HG02610 (cell line): Measurements from ENCODE around the gene OR2L8.

Experiments used
- ATAC-seq: cut with Tn5 transposase; IDR thresholded peaks from one replicate; pipeline ENCODE4 v1.9.1; 2021; ENCODE audit warnings: mild to moderate bottlenecking, moderate library complexity; ENCODE audit not compliant: unreplicated experiment

Gene OR2L8, protein sequence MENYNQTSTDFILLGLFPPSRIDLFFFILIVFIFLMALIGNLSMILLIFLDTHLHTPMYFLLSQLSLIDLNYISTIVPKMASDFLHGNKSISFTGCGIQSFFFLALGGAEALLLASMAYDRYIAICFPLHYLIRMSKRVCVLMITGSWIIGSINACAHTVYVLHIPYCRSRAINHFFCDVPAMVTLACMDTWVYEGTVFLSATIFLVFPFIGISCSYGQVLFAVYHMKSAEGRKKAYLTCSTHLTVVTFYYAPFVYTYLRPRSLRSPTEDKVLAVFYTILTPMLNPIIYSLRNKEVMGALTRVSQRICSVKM

DNA sequence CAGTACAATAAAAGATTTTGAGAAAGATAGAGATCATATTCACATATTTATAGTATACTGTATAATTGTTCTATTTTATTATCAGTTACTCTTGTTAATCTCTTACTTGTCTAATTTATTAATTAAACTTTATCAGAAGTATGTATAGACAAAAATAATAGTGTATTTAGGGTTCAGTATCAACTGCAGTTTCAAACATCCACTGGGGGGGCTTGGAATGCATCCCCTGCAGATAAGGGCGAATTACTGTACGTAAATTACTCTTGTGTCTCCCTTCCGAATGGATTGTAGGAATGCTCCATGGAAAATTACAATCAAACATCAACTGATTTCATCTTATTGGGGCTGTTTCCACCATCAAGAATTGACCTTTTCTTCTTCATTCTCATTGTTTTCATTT is at the start of gene OR2L8:
Gene OR2L8, plus strand, starts transcription at position 301 of the 400 bp plus-strand sequence. Its CDS starts 0 bp downstream, at position 301.
- no peak for ATAC-seq

DNA sequence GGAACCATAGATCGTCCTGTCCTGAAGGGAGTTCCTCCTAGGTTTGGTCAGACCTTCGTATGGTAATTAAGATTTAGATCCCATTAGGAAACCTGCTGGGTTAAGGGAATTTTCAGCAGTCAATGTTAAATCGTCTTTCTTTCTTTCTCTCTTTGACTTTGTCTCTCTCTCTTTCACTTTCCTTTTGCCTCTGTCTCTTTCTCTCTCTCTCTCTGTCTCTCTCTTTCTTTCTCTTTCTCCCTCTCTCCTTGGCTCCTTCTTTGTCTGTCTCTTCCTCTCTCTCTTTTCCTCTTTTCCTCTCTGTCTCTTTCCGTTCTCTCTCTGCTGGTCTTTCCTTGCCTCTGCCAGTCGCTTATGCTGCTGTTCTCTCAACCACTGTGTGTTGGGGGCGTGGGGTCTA is 44.5 kb upstream of the OR2L8 start:
- ATAC-seq = no peak

DNA sequence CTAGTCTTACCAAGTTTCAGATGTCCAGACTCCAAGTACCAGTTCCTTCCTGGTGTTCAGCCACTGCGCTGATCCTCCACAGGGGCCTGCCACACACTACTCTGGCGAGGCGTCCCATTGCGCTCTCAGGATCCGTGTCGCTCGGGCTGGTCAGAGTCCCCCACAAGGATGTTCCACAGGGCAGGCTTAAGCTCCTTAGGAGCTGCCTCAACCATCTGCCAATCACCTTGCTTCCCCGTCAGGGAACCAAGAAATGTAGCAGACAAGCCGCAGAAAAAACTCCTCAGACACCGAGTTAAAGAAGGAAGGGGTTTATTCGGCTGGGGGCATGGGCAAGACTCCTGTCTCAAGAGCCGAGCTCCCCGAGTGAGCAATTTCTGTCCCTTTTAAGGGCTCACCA is 43.5 kb upstream of the OR2L8 start:
- ATAC-seq = no peak

DNA sequence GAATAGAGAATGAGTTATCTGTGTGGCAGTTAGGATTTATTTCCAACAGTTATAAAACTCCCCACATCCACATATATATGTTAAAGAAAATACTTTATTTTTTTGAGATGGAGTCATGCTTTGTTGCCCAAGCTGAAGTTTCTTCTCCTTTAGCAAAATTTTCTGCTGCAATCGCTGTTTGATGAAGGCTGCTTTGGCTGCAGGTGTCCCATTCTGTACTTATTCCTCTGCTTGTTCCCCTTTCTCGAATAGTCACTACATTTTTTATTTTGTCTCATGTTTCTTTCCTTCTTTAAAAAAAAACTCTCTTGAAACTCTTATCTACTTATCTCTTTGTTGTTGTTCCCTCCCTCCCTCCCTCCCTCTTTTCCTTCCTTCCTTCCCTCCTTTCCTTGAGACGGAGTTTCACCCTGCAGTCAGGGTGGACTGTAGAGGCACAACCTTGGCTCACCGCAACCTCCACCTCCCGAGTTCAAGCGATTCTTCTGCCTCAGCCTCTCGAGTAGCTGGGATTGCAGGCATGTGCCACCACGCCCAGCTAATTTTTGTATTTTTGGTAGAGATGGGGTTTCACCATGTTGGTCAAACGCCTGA is 42.7 kb upstream of the OR2L8 start:
- ATAC-seq = no peak

DNA sequence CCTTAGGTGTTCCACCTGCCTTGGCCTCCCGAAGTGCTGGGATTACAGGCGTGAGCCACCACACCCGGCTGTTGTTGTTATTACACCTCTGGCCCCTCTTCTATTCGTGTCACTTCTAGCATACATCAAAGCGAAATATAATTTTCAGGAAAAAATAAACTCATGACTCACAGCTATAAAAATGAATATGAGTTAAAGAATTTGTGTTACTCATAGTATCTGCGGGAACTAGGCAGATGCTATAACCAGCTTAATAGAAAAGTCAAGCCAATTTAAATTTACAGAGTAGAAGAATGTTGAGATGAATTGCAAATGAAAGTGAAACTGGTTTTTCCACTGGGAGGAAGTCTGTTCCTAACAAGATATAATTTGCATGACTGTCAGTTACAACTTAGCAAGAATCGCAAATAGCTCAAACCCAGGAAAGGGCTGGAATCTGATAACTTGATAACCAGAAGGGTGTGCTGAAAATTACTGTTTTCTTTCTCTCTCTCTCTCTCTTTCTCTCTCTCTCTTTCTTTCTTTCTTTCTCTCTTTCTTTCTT is 42.1 kb upstream of the OR2L8 start:
- no peak for ATAC-seq

DNA sequence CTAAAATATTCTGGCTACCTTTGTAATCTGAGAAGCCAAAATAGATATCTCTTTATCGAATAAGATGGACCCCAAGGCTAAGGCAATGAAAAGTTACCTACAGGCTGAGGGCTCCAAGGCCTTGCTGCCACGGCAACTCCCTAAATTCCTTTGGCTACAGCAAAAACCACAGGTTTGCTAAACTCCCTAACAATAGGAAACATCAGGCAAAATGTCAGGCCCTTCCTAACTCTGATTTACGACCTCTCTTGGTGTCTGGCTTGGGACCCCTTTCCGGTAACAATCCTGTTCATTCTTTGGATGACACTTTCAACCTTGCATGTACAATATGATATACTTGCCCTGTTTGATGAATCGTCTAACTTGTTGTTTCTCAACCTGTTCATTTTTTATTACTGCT is 39.9 kb upstream of the OR2L8 start:
- no peak for ATAC-seq

DNA sequence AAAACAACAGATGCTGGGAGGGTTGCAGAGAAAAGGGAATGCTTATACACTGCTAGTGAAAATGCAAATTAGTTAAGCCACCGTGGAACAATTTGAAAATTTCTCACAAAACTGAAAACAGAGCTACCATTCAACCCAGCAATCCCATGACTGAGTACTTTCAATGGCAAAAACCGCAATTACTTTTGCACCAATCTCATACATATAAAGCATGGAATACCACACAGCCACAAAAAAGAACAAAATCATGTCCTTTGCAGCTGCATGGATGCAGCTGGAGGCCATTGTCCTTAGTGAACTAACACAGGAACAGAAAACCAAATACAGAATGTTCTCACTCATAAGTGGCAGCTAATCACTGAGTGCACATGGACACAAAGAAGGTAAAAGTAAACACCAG is 34.9 kb upstream of the OR2L8 start:
- no peak for ATAC-seq

DNA sequence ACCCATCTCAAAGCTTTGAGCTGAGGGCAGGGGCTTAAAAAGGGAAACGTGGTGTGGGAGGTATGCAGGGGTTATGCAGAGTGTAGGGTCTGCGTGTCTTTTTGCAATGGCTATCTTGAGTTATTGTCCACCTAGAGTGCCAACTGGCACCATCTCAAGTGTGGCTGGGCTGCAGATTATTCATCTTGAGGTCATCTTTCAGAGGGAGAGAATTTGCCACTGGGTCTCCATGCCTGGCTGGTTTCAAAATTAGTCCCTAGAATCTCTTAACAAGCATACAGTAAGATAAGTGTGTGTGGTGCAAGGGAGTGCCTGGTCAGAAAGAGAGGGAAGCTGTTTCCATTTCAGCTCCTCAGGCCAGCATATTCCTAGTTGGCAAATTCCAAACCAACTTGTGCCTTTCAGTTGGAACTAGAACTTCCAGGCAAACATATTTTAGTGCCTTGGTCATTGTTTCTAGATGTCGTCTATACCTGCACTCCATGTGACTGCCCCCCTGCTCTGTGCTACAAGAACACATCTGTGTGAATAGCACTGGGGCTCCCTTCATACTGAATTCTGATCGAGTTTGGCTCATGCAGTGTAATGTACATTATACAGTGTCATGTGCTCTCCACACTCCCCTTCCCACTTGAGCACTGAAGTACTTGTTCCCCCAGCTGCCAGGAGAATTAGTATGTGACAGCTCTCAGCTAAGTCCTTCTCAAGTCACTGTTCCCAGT is 33.6 kb upstream of the OR2L8 start:
- no peak for ATAC-seq

DNA sequence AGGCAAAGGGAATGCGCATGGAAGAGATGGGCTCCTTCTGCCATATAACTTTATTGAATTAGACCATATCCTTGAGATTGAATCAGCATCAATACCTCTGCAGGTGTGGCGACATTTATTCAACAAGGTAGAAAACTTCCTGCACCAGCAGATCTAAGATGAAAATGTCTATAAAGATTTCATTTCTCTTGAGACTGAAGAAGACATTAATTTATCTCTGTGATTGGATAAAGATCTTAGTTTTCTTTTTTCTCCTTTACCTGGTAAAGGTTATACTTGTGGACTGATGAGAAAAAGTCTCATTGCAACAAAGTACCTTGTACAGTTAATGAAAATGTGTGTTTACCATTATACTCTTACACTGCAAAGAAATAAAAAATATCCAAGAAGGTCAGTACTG is 28.7 kb upstream of the OR2L8 start, which contains the start of gene OR2T8:
Gene OR2T8, plus strand, starts transcription at position 301 of the 400 bp plus-strand sequence. CDS start 766 bp downstream, outside the sequence.
- ATAC-seq = no peak

DNA sequence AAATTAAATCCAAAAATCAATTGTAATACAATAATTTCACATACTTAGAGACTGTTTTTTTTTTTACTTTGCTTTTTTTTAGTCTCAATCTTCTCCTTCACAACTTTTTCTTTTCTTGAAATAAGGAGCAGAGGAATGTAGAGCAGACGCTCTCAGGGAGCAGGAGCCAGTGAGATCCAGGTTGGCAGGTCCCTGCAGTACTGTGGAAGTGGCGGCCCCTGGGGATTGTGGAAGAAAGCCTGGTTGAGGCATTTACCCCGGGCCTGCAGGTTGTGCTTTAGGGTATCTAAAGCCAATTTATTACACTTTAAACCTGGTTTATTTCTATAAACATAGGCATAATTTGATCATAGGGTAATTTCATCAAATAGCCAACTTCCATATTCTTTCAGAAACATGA is 24.7 kb upstream of the OR2L8 start:
- ATAC-seq = no peak

DNA sequence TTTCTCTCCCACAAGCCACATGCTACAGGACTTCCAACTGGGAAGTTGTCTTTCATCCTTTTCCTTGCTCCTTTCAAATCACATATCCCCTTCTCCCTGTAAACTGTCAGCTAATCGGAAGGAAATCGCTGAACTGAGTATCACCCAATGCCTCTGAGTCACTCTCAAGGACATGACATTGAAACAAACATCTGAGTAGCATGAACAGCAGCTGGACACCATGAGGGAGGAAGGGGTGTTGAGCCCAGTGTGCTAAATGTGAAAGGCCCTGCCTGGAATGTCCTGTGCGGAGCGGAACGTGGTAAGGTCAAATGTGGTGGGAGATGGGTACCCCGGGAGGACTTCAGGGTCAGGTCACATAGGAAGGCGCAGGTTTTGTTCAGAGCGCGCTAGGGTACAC is 23.8 kb upstream of the OR2L8 start, which contains the start of gene OR2AJ1:
Gene OR2AJ1, plus strand, starts transcription at position 22 of the 400 bp plus-strand sequence. CDS start 8,880 bp downstream, outside the sequence.
- ATAC-seq = no peak

DNA sequence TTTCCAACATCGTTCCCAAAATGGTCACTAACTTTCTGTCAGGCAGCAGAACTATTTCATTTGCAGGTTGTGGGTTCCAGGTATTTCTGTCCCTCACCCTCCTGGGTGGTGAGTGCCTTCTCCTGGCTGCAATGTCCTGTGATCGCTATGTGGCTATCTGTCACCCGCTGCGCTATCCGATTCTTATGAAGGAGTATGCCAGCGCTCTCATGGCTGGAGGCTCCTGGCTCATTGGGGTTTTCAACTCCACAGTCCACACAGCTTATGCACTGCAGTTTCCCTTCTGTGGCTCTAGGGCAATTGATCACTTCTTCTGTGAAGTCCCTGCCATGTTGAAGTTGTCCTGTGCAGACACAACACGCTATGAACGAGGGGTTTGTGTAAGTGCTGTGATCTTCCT is 14.7 kb upstream of the OR2L8 start:
- ATAC-seq = no peak

DNA sequence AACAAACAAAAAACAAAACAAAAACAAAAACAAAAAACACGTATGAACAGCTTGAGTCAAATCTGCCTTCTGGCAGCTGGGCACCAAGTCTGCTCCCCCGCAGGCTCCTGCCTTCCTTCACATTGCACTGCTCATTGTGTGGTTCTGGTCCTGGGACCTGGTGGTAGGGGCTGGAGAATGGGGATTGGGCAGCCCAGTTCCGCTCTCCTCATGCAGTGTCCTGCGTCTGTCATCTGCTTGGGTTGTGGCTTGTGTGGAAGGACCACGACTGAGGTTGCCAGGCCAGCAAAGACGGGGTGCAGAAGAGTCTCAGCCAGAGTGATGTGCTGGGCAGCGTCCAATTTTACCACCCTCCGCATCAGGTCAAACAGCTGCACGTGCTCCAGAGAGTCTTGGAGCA is 12.9 kb upstream of the OR2L8 start:
- no peak for ATAC-seq

DNA sequence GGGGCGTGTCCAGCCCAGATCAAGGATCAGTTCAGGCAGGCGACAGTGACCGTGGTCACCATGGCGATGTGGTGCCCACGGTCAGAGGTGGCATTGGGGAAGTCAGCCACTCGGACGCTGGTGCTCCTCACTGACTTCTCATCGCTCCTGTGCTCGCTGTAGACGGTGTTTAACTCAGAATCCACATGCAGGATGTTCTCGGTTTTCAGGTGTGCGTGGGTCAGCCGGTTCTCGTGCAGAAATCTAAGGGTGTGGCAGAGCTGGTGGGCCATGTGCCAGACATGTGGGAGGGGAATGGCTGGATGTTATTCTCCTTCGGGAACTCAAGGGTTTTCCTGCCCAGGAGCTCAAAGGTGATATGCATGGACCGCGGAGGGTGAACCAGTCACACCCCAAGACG is 12.2 kb upstream of the OR2L8 start:
- ATAC-seq = no peak

DNA sequence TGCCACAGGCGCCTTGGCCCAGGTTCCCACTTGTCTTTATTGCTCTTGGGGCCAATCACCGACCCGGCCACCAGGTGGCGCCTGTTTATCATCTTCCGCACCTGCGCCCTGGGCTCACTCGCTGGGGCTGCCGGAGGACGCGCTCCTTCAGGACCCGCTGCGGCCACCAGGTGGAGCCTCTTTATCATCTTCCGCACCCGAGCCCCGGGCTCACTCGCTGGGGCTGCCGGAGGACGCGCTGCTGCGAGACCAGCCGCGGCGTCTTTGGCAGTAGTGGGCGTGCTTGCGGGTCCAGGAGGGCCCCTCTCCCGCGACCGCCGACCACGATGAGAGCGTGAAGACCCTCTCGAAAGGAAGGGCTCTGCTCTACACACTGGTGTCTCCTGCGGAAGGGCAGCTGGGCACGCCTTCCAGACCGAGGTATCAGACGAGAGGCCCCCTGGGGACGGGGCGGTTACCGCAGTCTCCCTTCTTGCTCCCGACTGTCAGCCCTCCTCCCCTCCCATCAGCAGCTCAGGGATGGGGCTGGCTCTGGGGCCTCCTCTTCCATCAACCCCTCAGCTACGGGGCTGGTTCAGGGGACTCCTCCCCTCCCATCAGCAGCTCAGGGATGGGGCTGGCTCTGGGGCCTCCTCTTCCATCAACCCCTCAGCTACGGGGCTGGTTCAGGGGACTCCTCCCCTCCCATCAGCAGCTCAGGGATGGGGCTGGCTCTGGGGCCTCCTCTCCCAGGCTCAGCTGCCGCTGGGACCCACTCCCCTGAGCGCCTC is 11.5 kb upstream of the OR2L8 start:
- ATAC-seq = peak; percentile 99

DNA sequence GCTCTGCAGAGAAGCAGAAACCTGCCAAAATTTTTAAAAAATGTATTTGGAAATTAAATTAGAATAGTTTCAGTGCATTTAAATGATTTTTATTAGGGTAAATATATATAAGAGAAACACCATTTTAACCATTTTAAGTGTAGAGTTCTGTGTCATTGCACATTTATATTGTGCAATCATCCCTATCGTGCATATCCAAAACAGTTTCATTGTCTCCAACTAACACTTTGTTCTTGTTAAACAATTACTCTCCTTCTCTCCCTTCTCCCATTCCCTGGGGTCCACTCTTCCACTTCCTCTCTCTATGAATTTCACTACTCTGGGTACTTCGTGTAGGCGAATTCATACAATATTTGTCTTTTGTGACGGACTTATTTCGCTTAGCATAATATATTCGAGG is 6.0 kb upstream of the OR2L8 start:
- no peak for ATAC-seq

DNA sequence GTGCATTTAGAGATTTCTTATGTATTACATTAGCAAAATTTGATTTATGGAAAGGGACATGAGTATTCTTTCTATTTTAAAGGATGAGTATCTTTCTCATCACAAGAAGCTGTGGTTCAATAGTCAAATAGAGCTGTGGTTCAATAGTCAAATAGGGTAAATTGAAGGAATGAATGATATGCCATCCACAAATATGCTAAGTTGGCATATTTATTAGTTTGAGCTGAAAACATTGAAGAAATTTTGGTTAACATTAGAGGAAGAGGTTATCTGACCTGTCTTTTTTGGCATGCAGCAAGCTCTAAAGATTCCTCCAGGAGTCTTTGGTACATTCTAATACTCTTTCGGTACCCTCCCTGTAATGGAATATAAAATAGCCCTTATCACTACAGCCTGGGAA is 4.8 kb downstream of the OR2L8 start:
- no peak for ATAC-seq

DNA sequence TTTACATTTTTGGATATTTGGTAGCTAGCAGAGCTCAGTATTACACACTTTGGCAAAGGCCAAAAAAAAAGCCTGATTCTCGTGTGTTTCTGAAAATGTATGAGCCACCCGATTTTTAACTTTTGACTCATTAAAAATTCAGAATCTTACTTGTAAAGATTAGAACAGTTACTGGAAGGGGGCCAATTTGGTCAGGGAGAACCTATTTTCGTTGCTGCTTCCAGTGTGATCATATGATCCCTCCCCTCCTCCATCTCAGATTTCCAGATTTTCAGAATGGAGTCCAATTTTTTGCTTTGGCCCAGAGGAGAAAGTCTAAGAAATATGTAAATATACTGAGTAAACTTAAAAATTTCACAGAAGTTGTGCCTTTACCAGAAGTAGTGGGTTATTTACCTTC is 13.1 kb downstream of the OR2L8 start:
- no peak for ATAC-seq

DNA sequence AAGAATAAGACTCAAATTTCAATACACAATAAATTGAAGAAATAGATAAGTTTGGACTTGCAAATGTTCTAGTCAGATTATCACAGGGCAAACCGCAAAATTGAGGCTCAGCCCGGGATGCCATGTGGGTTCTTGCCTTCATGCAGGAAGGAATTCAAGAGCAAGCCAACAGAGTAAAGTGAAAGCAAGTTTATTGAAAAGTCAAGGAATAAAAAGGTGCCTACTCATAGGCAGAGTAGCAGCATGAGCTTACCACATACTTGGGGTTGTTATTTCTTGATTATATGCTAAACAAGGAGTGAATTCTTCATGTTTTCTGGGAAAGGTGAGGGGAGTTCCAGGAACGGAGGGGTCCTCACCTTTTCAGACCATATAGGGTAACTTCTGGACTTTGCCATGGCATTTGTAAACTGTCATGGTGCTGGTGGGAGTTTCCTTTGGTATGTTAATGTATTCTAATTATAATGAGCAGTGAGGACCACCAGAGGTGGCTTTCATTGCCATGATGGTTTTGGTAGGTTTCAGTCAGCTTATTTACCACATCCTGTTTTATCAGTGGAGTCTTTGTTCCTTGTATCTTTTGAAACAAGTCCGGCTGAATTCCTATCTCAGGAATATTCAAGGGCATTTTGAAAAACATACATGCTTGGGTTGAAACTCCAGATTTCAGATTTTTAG is 14.4 kb downstream of the OR2L8 start:
- no peak for ATAC-seq

DNA sequence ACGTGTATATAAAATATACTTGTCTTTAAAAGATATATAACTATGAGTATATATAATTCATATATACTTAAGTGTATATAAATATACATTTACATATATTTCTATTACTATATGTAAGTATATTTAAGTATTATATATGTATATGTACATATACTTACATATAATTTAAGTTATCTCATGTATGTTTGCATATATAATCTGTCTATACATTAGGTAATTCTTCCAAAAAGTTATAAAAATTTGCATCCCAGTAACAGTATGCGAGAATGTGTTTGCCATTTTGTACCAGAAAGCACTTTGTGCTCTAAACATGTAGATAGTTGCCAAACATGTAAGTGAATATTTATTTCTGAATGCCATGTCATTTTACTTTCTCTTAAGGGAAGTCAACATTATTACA is 16.3 kb downstream of the OR2L8 start, which contains the start of gene OR2AK2:
Gene OR2AK2, plus strand, starts transcription at position 301 of the 400 bp plus-strand sequence. CDS start 144 bp downstream, outside the sequence.
- ATAC-seq = no peak
